WTC11 (cell line): ENCODE measurements around the gene ZBED5. TPM values are rescaled to one million over a fixed set of nuclear protein-coding genes. Genes with fewer than 3 reads are reported as not detected.

Experiments
- ATAC-seq: fragments of 200-7000 bp; cut with Tn5 transposase; 2 replicates; pipeline ENCODE4 v1.10.0; 2021; ENCODE audit warnings: mild to moderate bottlenecking, moderate library complexity
- CTCF ChIA-PET: fragments of 300-600 bp; sonication (Branson Sonifier 250); formaldehyde crosslinking; loops from one replicate; lab custom pipeline; 2021; ENCODE audit warnings: antibody characterized with exemption; lab: Charles Lee
- POLR2A ChIA-PET: fragments of 350-600 bp; sonication (Branson Sonifier 250); formaldehyde crosslinking; loops from one replicate; lab custom pipeline; 2021; ENCODE audit warnings: antibody characterized with exemption; lab: Charles Lee
- DNase-seq: peaks from one replicate; pipeline ENCODE4 v3.0.0; 2021; ENCODE audit warnings: low spot score
- H3K27ac Mint-ChIP-seq: 2 replicates; pipeline ENCODE4 v1.8.0; 2021; ENCODE audit warnings: mixed read lengths
- H3K27me3 Mint-ChIP-seq: 2 replicates; pipeline ENCODE4 v1.8.0; 2021; ENCODE audit warnings: low read depth, mild to moderate bottlenecking, moderate library complexity, mixed read lengths
- H3K36me3 Mint-ChIP-seq: 2 replicates; pipeline ENCODE4 v1.8.0; 2021; ENCODE audit warnings: mixed read lengths
- H3K4me1 Mint-ChIP-seq: 2 replicates; pipeline ENCODE4 v1.8.0; 2022; ENCODE audit warnings: mixed read lengths
- H3K4me3 Mint-ChIP-seq: 2 replicates; pipeline ENCODE4 v1.8.0; 2021; ENCODE audit warnings: mild to moderate bottlenecking, moderate library complexity, mixed read lengths
- H3K9me3 Mint-ChIP-seq: 2 replicates; pipeline ENCODE4 v1.8.0; 2021; ENCODE audit warnings: mixed read lengths
- ATF3 ChIP-seq: sonication (generic); formaldehyde crosslinking; conservative IDR thresholded peaks from 2 replicates; pipeline ENCODE4 v1.8.1; 2022; ENCODE audit warnings: mild to moderate bottlenecking, missing genetic modification reagents
- E2F4 ChIP-seq: sonication (generic); formaldehyde crosslinking; IDR thresholded peaks from 2 replicates; pipeline ENCODE4 v1.8.1; 2022; ENCODE audit warnings: low read depth, mild to moderate bottlenecking, moderate library complexity, missing genetic modification reagents, borderline replicate concordance
- EMX1 ChIP-seq: fragments of 250-450 bp; sonication (Bioruptor Pico); IDR thresholded peaks from 2 replicates; pipeline ENCODE4 v1.8.0; 2021; ENCODE audit warnings: mild to moderate bottlenecking
- ESRRA ChIP-seq: sonication (generic); formaldehyde crosslinking; IDR thresholded peaks from 2 replicates; pipeline ENCODE4 v1.8.1; 2022; ENCODE audit warnings: mild to moderate bottlenecking, missing genetic modification reagents, borderline replicate concordance
- FOXP1 ChIP-seq: sonication (generic); formaldehyde crosslinking; IDR thresholded peaks from 2 replicates; pipeline ENCODE4 v1.8.0; 2022; ENCODE audit warnings: missing genetic modification reagents, mild to moderate bottlenecking, moderate library complexity, borderline replicate concordance
- FOXP4 ChIP-seq: sonication (generic); formaldehyde crosslinking; IDR thresholded peaks from 2 replicates; pipeline ENCODE4 v1.8.0; 2022; ENCODE audit warnings: mild to moderate bottlenecking, missing genetic modification reagents
- GABPB1 ChIP-seq: sonication (generic); formaldehyde crosslinking; IDR thresholded peaks from 2 replicates; pipeline ENCODE4 v1.8.1; 2023; ENCODE audit warnings: mild to moderate bottlenecking, missing genetic modification reagents
- IRF1 ChIP-seq: sonication (generic); formaldehyde crosslinking; IDR thresholded peaks from 2 replicates; pipeline ENCODE4 v1.8.0; 2023; ENCODE audit warnings: missing genetic modification reagents
- IRF2 ChIP-seq: sonication (generic); formaldehyde crosslinking; IDR thresholded peaks from 2 replicates; pipeline ENCODE4 v1.8.0; 2022; ENCODE audit warnings: low read depth, missing genetic modification reagents, borderline replicate concordance
- MXD4 ChIP-seq: fragments of 250-450 bp; sonication (Bioruptor Pico); IDR thresholded peaks from 2 replicates; pipeline ENCODE4 v1.8.0; 2021; ENCODE audit warnings: mild to moderate bottlenecking, moderate library complexity, borderline replicate concordance
- NFATC4 ChIP-seq: fragments of 250-450 bp; sonication (Bioruptor Pico); IDR thresholded peaks from 2 replicates; pipeline ENCODE4 v1.9.0; 2021; ENCODE audit warnings: mild to moderate bottlenecking
- NFE2L1 ChIP-seq: sonication (generic); formaldehyde crosslinking; IDR thresholded peaks from 2 replicates; pipeline ENCODE4 v1.8.1; 2023; ENCODE audit warnings: missing genetic modification reagents
- NR1H2 ChIP-seq: sonication (generic); formaldehyde crosslinking; IDR thresholded peaks from 2 replicates; pipeline ENCODE4 v1.9.0; 2021; ENCODE audit warnings: mild to moderate bottlenecking, moderate library complexity, missing genetic modification reagents
- NR2C2 ChIP-seq: sonication (generic); formaldehyde crosslinking; IDR thresholded peaks from 2 replicates; pipeline ENCODE4 v1.8.0; 2022; ENCODE audit warnings: mild to moderate bottlenecking, missing genetic modification reagents
- SOX15 ChIP-seq: fragments of 250-450 bp; sonication (Bioruptor Pico); IDR thresholded peaks from 2 replicates; pipeline ENCODE4 v1.9.0; 2021; ENCODE audit warnings: mild to moderate bottlenecking
- TCF7 ChIP-seq: sonication (generic); formaldehyde crosslinking; IDR thresholded peaks from 2 replicates; pipeline ENCODE4 v1.8.0; 2022; ENCODE audit warnings: mild to moderate bottlenecking, low read depth, missing genetic modification reagents, moderate library complexity
- TEAD1 ChIP-seq: sonication (generic); formaldehyde crosslinking; IDR thresholded peaks from 2 replicates; pipeline ENCODE4 v1.8.0; 2022; ENCODE audit warnings: mild to moderate bottlenecking, missing genetic modification reagents
- ZBTB21 ChIP-seq: sonication (generic); formaldehyde crosslinking; IDR thresholded peaks from 2 replicates; pipeline ENCODE4 v1.8.1; 2023; ENCODE audit warnings: mild to moderate bottlenecking, missing genetic modification reagents, borderline replicate concordance
- ZBTB43 ChIP-seq: sonication (generic); formaldehyde crosslinking; IDR thresholded peaks from 2 replicates; pipeline ENCODE4 v1.8.1; 2023; ENCODE audit warnings: mild to moderate bottlenecking, missing genetic modification reagents
- ZNF219 ChIP-seq: sonication (generic); formaldehyde crosslinking; IDR thresholded peaks from 2 replicates; pipeline ENCODE4 v1.8.0; 2023; ENCODE audit warnings: missing genetic modification reagents, mild to moderate bottlenecking, borderline replicate concordance
- ZNF232 ChIP-seq: sonication (generic); formaldehyde crosslinking; IDR thresholded peaks from 2 replicates; pipeline ENCODE4 v1.8.0; 2022; ENCODE audit warnings: mild to moderate bottlenecking, missing genetic modification reagents
- ZNF281 ChIP-seq: sonication (generic); formaldehyde crosslinking; IDR thresholded peaks from 2 replicates; pipeline ENCODE4 v1.8.0; 2023; ENCODE audit warnings: mild to moderate bottlenecking, missing genetic modification reagents
- ZNF425 ChIP-seq: fragments of 250-450 bp; sonication (Bioruptor Pico); conservative IDR thresholded peaks from 2 replicates; pipeline ENCODE4 v1.9.0; 2021; ENCODE audit warnings: mild to moderate bottlenecking
- total RNA-seq: library from RNA; stranded (reverse); gene quantifications from 3 replicates; pipeline ENCODE4 v1.2.3, GENCODE V29; 2021

ZBED5 gene
- total RNA-seq, 1 experiment from 2014 or later: 48.7 TPM

- no peak for TF ChIP-seq ATF3 (CRISPR knock-in tag)
These were observed 43.0 kb upstream of the ZBED5 start (continued) for GRCh38 chr11:10900681-10901415.

GRCh38 chr11:10899121-10899830 lies 41.4 kb upstream of the ZBED5 start:
- no peak for DNase-seq
- POLR2A ChIA-PET: no interaction called here
- Mint-ChIP-seq H3K4me3 (no peak overlapping the region), H3K4me1 (peaks cover 4% of the 10 kb centered on the region; the same call in 1 of the 2 replicates), H3K36me3 (no peaks in the 10 kb centered on the region), H3K27me3 (no peaks in the 10 kb centered on the region; the same call in 1 of the 2 replicates), H3K9me3 (0 out of 2 replicates have a peak, but pooled peaks cover 3% of the 10 kb centered on the region)
- CTCF ChIA-PET: interaction anchor here (0.6 to 0.9 kb wide), 2 partner anchors 107 to 1668 kb away, joined by 3 read pairs; no protein-coding TSS in a partner anchor
- TF ChIP-seq TCF7 (no peak), ZNF425 (CRISPR knock-in tag) (no peak), FOXP4 (no peak), ZNF232 (no peak), E2F4 (CRISPR knock-in tag) (no peak), FOXP1 (CRISPR knock-in tag) (no peak), NFE2L1 (CRISPR knock-in tag) (no peak), IRF1 (CRISPR knock-in tag) (no peak), GABPB1 (no peak), EMX1 (CRISPR knock-in tag) (no peak), ZNF219 (CRISPR knock-in tag) (no peak), IRF2 (no peak)
- TF ChIP-seq, all 79 proteins: peak for 0
- no peak for ATAC-seq
- H3K27ac Mint-ChIP-seq: no peak overlapping the region

GRCh38 chr11:10898763-10899025 lies 40.8 kb upstream of the ZBED5 start:
- no peak overlapping the region for H3K27ac Mint-ChIP-seq
- CTCF ChIA-PET: interaction anchor here (1.0 kb wide), 1 partner anchor 20 kb away, joined by 3 read pairs; no protein-coding TSS in a partner anchor
- POLR2A ChIA-PET: no interaction called here
- TF ChIP-seq ESRRA (CRISPR knock-in tag) (no peak), ZBTB21 (CRISPR knock-in tag) (no peak), ZBTB43 (no peak), NFATC4 (CRISPR knock-in tag) (no peak), TEAD1 (no peak), ZNF232 (no peak), NR1H2 (CRISPR knock-in tag) (no peak), MXD4 (CRISPR knock-in tag) (no peak), ZNF281 (CRISPR knock-in tag) (no peak), SOX15 (CRISPR knock-in tag) (no peak), NR2C2 (no peak)

More at GRCh38 chr11:10898763-10899025, 40.8 kb upstream of the ZBED5 start:
- ATAC-seq: no peak
- H3K36me3 Mint-ChIP-seq: no peaks in the 10 kb centered on the region
- H3K4me3 Mint-ChIP-seq: no peak overlapping the region
- DNase-seq: no peak
- H3K27me3 Mint-ChIP-seq: no peaks in the 10 kb centered on the region; the same call in 1 of the 2 replicates
- H3K4me1 Mint-ChIP-seq: peaks cover 4% of the 10 kb centered on the region; the same call in 1 of the 2 replicates
- 0 out of 2 replicates have a peak, but pooled peaks cover 3% of the 10 kb centered on the region for H3K9me3 Mint-ChIP-seq
